GM18519 (cell line): ENCODE results near the gene ZP1.
A peak's percentile ranks its signal among the peaks of the same experiment; 100 is the strongest.
"Not testable (repeated sequence)": the region's sequence is repeated elsewhere in the genome, so short reads cannot be mapped to it uniquely, and the experiment has no call there.

ENCODE experiments used
- ATAC-seq: cut with Tn5 transposase; IDR thresholded peaks from one replicate; pipeline ENCODE4 v1.9.1; 2021; ENCODE audit warnings: mild to moderate bottlenecking, moderate library complexity; ENCODE audit not compliant: unreplicated experiment, low FRiP score

The ZP1 gene

GRCh38 chr11:60906132-60906972, 39.0 kb downstream of the ZP1 start, which contains the start of gene PRPF19:
Gene PRPF19, minus strand, starts transcription at chr11:60906585. Its CDS starts 203 bp downstream, at chr11:60906382.
- ATAC-seq: peak; percentile 55

DNA sequence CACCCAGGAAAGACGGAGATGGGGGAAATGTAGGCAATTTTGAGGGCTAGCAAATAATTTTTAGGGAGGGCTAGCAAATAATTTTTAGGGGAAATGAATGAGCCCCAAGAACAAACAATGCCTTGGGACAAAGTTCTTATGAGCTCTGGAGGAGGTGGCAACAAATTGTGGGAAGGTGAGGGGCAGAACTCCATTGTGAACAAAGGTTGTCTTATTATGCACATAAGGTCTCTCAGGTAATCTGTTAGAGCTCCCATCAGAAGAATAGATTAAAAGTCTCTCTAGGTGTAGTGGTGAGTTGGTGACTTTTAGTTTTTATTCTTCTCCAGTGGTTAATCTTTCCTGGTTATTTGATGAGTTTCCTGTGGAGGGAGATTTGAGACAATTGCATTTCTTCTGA, 41.5 kb downstream of the ZP1 start:
- ATAC-seq: no peak

- ATAC-seq: not testable (repeated sequence)
Observed at GRCh38 chr11:60909680-60910280, 42.4 kb downstream of the ZP1 start.

GRCh38 chr11:60910281-60910687, 42.9 kb downstream of the ZP1 start:
- no peak for ATAC-seq

- ATAC-seq: no peak
Observed at GRCh38 chr11:60910711-60911380, 43.5 kb downstream of the ZP1 start.

- no peak for ATAC-seq
Observed at GRCh38 chr11:60912223-60912850, 45.0 kb downstream of the ZP1 start.

GRCh38 chr11:60912851-60913528, 45.6 kb downstream of the ZP1 start:
- ATAC-seq: no peak

DNA sequence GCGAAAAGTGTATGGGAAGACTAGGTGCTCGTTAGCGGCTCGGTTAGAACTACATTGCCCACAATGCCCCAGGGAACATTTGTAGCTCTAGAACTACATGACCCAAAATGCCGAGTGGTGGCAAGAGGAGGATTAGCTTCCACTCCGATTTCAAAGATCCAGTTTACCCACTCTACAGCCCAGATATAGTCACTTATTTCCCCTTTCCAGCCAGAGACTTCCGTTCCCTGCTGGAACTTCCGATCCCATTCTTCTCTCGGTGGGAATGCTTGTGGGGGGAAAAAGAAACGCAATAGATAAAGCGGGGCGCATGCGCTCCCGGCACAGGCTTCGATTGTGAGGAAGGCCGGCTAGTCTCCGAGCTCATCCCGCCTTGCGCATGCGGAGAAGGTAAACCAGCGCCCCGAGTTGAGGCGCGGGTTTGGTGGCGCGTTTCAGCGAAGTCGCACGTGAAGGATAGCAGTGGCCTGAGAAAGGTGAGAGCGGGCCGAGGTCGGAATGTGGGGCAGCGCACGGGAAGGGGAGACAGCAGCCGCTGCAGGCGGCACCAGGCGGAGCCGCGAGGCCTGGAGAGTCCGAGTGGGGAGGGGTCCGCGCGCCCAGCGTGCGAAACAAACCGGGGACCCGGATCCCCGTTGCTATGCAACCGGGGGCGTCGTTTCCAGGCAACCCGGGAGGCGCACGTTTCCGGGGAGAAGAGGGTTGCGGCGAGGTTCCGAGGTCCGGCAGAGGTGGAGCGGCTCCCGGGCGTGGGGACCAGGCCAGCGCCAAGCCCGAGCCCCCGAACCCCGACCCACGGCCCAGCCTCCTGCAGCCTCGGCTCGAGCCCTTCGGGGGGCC, 46.7 kb downstream of the ZP1 start, which contains the start of gene TMEM109:
Gene TMEM109 (plus strand): TSS at position 366 of the 840 bp plus-strand sequence. CDS start 5,536 bp downstream, outside the sequence.
- peak; percentile 27 for ATAC-seq

DNA sequence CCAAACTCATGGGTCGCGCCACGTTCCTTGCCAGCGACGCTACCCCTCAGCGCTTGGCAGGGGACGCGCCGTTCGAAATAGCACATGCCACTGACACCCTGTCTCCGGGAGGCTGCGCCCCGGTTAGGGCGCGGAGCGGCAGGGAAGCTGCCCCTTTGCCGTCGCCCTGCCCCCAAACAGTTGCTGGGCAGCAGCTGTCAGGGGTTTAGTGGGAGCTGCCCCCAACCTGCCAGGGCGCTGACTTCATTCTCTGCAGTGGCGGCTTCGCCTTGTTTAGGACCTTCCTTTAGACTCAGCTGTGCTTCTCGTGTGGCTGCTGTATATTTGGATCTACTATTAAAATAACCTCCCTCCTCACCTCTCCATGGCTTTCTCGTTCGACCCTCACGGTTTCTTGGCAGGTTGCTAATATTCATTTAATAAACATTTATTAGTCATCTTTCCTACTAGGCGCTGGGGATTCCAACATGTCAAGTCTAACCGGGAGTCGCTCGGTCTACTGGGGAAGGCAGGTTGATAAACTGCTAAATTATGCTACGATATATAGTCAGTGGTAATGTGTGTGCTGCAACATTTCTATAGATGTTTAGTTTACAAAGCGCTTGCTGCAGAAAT, 47.4 kb downstream of the ZP1 start:
- ATAC-seq: no peak

DNA sequence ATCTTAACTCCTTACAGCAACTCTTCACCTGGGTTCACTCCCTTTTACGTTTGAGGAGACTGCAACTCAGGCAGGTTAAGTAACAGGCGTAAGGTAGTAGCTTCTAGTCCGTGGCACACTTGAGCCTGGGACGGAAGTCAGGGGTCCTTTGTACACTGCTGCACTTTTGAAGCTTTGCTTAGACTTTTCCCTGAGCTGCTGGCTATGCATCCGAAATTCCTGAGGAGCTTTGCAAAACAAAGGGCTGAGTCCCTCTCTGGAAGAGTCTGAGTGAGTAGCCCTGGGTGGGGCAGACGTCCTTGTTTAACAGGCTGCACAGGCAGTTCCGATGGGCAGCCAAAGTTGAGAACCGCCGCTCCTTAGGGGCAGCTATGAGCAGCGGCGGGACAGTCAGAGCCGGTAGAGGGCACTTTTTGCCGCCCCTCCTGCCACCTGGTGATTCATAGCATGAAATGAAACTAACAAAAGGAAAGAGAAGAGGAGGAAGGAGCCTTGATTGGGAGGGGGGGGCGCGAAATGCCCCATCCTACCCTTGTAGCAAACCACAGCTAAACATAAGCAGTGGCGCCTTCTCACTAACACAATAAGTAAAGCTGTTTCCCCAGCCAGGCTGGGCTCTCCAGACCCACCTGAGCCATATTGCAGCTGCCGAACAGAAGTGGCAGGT, 48.0 kb downstream of the ZP1 start:
- ATAC-seq: no peak

- ATAC-seq: no peak
Observed at GRCh38 chr11:60916669-60917206, 49.4 kb downstream of the ZP1 start.

DNA sequence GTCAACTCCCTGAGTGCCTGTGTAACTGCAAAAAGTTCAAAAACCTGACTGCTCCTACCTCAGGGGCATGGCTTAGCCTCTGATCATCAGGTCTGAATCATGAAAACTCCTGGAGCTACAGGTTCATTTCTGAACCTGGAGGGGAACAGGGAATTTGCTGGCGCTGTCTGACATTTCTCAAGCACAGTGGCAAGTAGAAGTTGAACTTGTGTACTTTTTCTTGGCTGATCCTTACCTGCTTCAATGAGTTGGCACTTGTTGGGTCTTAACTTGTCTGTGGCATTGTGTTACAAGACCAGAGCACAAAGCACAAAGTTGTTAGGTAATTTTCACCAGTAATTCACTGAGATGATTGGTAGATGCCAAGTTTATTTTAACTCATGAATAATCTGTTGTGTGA, 49.9 kb downstream of the ZP1 start:
- no peak for ATAC-seq

- ATAC-seq: no peak
Observed at GRCh38 chr11:60918251-60918938, 51.1 kb downstream of the ZP1 start.

- ATAC-seq: no peak
Observed at GRCh38 chr11:60918939-60919265, 51.6 kb downstream of the ZP1 start.

- no peak for ATAC-seq
Observed at GRCh38 chr11:60919320-60919719, 52.0 kb downstream of the ZP1 start.

DNA sequence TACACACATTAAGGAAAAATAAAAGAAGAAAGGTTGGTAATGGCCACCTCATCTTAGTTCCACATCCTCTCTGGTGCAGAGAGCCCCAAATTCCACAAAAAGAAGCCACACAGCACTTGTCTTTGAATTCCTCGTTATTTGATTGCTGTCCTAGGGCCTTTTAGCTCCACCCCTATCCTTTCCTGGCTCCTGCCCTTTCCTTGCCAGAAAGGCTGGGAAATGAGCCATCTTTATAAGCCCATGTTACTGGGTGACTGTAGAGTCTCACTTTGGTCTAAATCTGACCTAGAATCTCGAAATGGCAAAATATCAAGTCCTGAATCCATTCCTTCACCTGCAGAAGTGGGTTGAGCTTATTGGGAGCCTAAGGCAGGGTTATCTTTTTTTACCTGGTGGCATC, 52.6 kb downstream of the ZP1 start:
- ATAC-seq: no peak

DNA sequence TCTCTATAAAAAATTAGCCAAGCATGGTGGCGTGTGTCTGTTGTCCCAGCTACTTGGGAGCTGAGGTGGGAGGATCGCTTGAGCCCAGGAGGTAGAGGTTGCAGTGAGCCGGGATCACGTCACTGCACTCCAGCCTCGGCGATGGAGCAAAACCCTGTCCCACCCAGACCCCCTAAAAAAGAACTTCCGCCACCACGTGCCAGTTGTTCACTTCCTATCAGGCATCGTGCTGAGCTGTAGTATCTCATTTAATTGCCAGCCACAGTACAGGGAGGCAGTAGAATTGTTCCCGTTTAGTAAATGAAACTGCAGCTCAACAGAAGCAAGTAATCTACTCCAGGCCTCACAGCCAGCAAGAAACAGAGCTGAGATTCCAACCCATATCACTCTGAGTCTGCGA, 53.9 kb downstream of the ZP1 start:
- no peak for ATAC-seq
